GM12878 (cell line): ENCODE measurements around the gene PIR. TPM values are rescaled to one million over a fixed set of nuclear protein-coding genes. Genes with fewer than 3 reads are reported as not detected.

Experiments
- ATAC-seq: fragments of 200-7000 bp; cut with Tn5 transposase; 3 replicates; pipeline ENCODE4 v1.9.1; 2020; ENCODE audit warnings: mild to moderate bottlenecking, moderate library complexity
- BruUV-seq: library from RNA; stranded (reverse); fragments of 400-500 nt; replicated peaks from 2 replicates; lab custom pipeline; 2021; lab: Mats Ljungman, UMichigan
- CTCF ChIA-PET: fragments of 300-600 bp; sonication (Branson Sonifier 250); formaldehyde crosslinking; extraction: SDS; loops from one replicate; lab custom pipeline; 2021; ENCODE audit warnings: inconsistent platforms; lab: Yijun Ruan, JAX
- POLR2A ChIA-PET: fragments of 350-600 bp; formaldehyde crosslinking; extraction: SDS; loops from one replicate; lab custom pipeline; 2021; ENCODE audit warnings: inconsistent platforms; lab: Charles Lee
- RAD21 ChIA-PET: fragments of 300-600 bp; sonication (Branson Sonifier 250); formaldehyde crosslinking; loops from one replicate; lab custom pipeline; 2023; ENCODE audit warnings: antibody characterized with exemption; ENCODE audit not compliant: unreplicated experiment; lab: Charles Lee
- SMC1A ChIA-PET: fragments of 300-600 bp; sonication (Branson Sonifier 250); formaldehyde crosslinking; loops from one replicate; lab custom pipeline; 2023; ENCODE audit not compliant: unreplicated experiment, uncharacterized antibody; lab: Charles Lee
- DNase-seq: peaks from one replicate; pipeline ENCODE4 v3.0.0-alpha.2; 2011; ENCODE audit warnings: low read depth, low spot score
- FAIRE-seq: peaks from 3 replicates; lab custom pipeline; 2011; peaks lifted over from hg19 to GRCh38; lab: Jason Lieb, UNC
- H2AFZ ChIP-seq: 2 replicates; pipeline ENCODE4 v1.6.0; 2011; ENCODE audit warnings: low read depth, low read length, control low read depth; ENCODE audit not compliant: control insufficient read depth
- H3K27ac ChIP-seq: 2 replicates; pipeline ENCODE4 v1.5.1; 2011; ENCODE audit warnings: control low read depth; ENCODE audit not compliant: control insufficient read depth, insufficient read depth
- H3K27me3 ChIP-seq, 2 experiments: replicated peaks in 1 of 2; 2 replicates each; pipeline versions ENCODE4 v1.6.0 to v1.6.1; 2011; ENCODE audit warnings: low read length in 1 of 2; ENCODE audit not compliant: control insufficient read depth in 2 of 2, insufficient read depth in 2 of 2
- H3K36me3 ChIP-seq, 2 experiments: 2 replicates each; pipeline ENCODE4 v1.5.1; 2011; ENCODE audit warnings: low read length in 1 of 2; ENCODE audit not compliant: control insufficient read depth in 2 of 2, insufficient read depth in 2 of 2
- H3K4me1 ChIP-seq: 2 replicates; pipeline ENCODE4 v1.6.1; 2011; ENCODE audit warnings: mild to moderate bottlenecking, low read length, moderate library complexity, mixed read lengths; ENCODE audit not compliant: control insufficient read depth, insufficient read depth
- H3K4me2 ChIP-seq: 2 replicates; pipeline ENCODE4 v1.6.0; 2011; ENCODE audit warnings: control low read depth; ENCODE audit not compliant: control insufficient read depth, insufficient read depth
- H3K4me3 ChIP-seq: fragments of 200-600 bp; sonication (generic); 2 replicates; pipeline ENCODE4 v1.5.1; 2016
- H3K79me2 ChIP-seq: 2 replicates; pipeline ENCODE4 v1.6.0; 2011; ENCODE audit warnings: low read length; ENCODE audit not compliant: control insufficient read depth, insufficient read depth
- H3K9ac ChIP-seq: 2 replicates; pipeline ENCODE4 v1.8.0; 2011; ENCODE audit warnings: low read length, control low read depth, mixed read lengths; ENCODE audit not compliant: control insufficient read depth, insufficient read depth
- H3K9me3 ChIP-seq: replicated peaks from 3 replicates; pipeline ENCODE4 v1.5.1; 2011; ENCODE audit warnings: mild to moderate bottlenecking, low read length; ENCODE audit not compliant: control insufficient read depth, insufficient read depth
- H4K20me1 ChIP-seq: 2 replicates; pipeline ENCODE4 v1.6.0; 2011; ENCODE audit not compliant: control insufficient read depth, insufficient read depth
- BCL11A ChIP-seq: IDR thresholded peaks from 2 replicates; pipeline ENCODE4 v1.6.1; 2011; ENCODE audit warnings: low read depth, low read length
- ESRRA ChIP-seq: IDR thresholded peaks from 2 replicates; pipeline ENCODE4 v1.6.1; 2012; ENCODE audit warnings: mild to moderate bottlenecking, low read length, improper control_type of control experiment
- ETV6 ChIP-seq, 2 experiments: fragments of 450-650 bp in 1 of 2; IDR thresholded peaks in 1 of 2; conservative IDR thresholded peaks in 1 of 2; 2 replicates each; pipeline ENCODE4 v1.6.1; 2014; ENCODE audit warnings: antibody characterized with exemption in 1 of 2, borderline replicate concordance in 1 of 2, low read depth in 1 of 2, mild to moderate bottlenecking in 1 of 2, moderate library complexity in 1 of 2
- IRF3 ChIP-seq: fragments of 450-650 bp; IDR thresholded peaks from 2 replicates; pipeline ENCODE4 v1.6.1; 2014; ENCODE audit warnings: mild to moderate bottlenecking
- KDM1A ChIP-seq: fragments of 200-600 bp; sonication (generic); IDR thresholded peaks from 2 replicates; pipeline ENCODE4 v1.6.1; 2016; ENCODE audit warnings: borderline replicate concordance
- MLLT1 ChIP-seq: fragments of 450-650 bp; IDR thresholded peaks from 2 replicates; pipeline ENCODE4 v1.6.1; 2016; ENCODE audit warnings: mild to moderate bottlenecking
- NFYB ChIP-seq: IDR thresholded peaks from 2 replicates; pipeline ENCODE4 v1.6.1; 2011; ENCODE audit warnings: low read depth, mild to moderate bottlenecking, low read length, improper control_type of control experiment, moderate library complexity; ENCODE audit not compliant: insufficient read depth
- PAX5 ChIP-seq: IDR thresholded peaks from 2 replicates; pipeline ENCODE4 v1.6.1; 2011; ENCODE audit warnings: low read depth, low read length, borderline replicate concordance
- SIN3A ChIP-seq: IDR thresholded peaks from 2 replicates; pipeline ENCODE4 v1.6.1; 2012; ENCODE audit warnings: low read depth, low read length, improper control_type of control experiment
- TARDBP ChIP-seq: IDR thresholded peaks from 2 replicates; pipeline ENCODE4 v1.6.1; 2016; ENCODE audit warnings: borderline replicate concordance
- YY1 ChIP-seq: IDR thresholded peaks from 2 replicates; pipeline ENCODE4 v1.6.1; 2011; ENCODE audit warnings: low read depth, mild to moderate bottlenecking, low read length
- ZBED1 ChIP-seq: IDR thresholded peaks from 2 replicates; pipeline ENCODE4 v1.6.1; 2016; ENCODE audit warnings: borderline replicate concordance
- ZBTB4 ChIP-seq: fragments of 450-650 bp; formaldehyde crosslinking; IDR thresholded peaks from 2 replicates; pipeline ENCODE4 v1.4.0; 2022; ENCODE audit warnings: mild to moderate bottlenecking, moderate library complexity
- WGBS: methylation state at CpG from one replicate; pipeline ENCODE4 v1.1.6; 2016; ENCODE audit warnings: low lambda C conversion rate; ENCODE audit not compliant: insufficient replicate concordance, insufficient coverage; ENCODE audit errors: missing lambda C conversion rate; 5-methylcytosine and 5-hydroxymethylcytosine counted together
- in situ Hi-C: fragments of 300-500 bp; cut with MboI; formaldehyde crosslinking; loops from 9 replicates; pipeline ENCODE4 v1.14.3; 2018; ENCODE audit warnings: mixed read lengths
- intact Hi-C: fragments of 100-400 bp; cut with micrococcal nuclease; formaldehyde crosslinking; loops from one replicate; pipeline ENCODE4 v1.14.2; 2022; ENCODE audit not compliant: unreplicated experiment
- polyA plus RNA-seq, 11 experiments: library from polyadenylated mRNA; depleted of rRNA in 4 of 11; unstranded in 6 of 11; stranded (reverse) in 5 of 11; fragments of >200 nt; fragmentation: Nextera tagmentation in 4 of 11; fragmentation: Illumina TruSeq in 1 of 11; extraction: Ambion mirVana in 4 of 11; extraction: Trizol in 1 of 11; gene quantifications; 1 replicate in 1 of 11; 2 replicates in 10 of 11; pipeline versions ENCODE4 v1.2.1 to v1.2.3, GENCODE V29; 2011 to 2016; ENCODE audit warnings: inconsistent platforms in 2 of 11, missing spikeins in 2 of 11, low read depth in 1 of 11
- total RNA-seq, 4 experiments: library from RNA; depleted of rRNA in 3 of 4; stranded (reverse); fragments of >200 nt in 3 of 4; fragmentation: Illumina TruSeq in 1 of 4; extraction: Trizol in 1 of 4; gene quantifications; 2 replicates each; pipeline versions ENCODE4 v1.2.1 to v1.2.3, GENCODE V29; 2013 to 2021

The PIR gene
- total and polyA plus RNA-seq, 10 of the 15 experiments (the other 5 are each of a cell fraction or from before 2014, with no cell fraction given), result 3.8 to 16.5 (median 7.3) TPM

- TF ChIP-seq BCL11A (no peak), NFYB (no peak), MLLT1 (no peak), YY1 (no peak), SIN3A (no peak)
- TF ChIP-seq, all 136 proteins: peak for 0
Observed at GRCh38 chrX:15492469-15492868, 664 bp downstream of the PIR start (continued).

- ChIA-PET POLR2A (no interaction called here), SMC1A (interaction anchor here (0.6 kb wide), 1 partner anchor 1163 kb away, joined by 3 read pairs; no protein-coding TSS in a partner anchor), RAD21 (no interaction called here), CTCF (interaction anchor here (0.6 to 2.1 kb wide), 2 partner anchors 12 to 137 kb away, joined by 3 to 5 read pairs; no protein-coding TSS in a partner anchor)
- no peak overlapping the region for H2AFZ ChIP-seq
- ATAC-seq (no peak), DNase-seq (no peak), FAIRE-seq (no peak)
- no peak overlapping the region for H3K4me3 ChIP-seq
- intact Hi-C loops (no loop called here), in situ Hi-C loops (no loop called here)
- H3K36me3 ChIP-seq, result no peaks in the 10 kb centered on the region
- no peak overlapping the region for H3K9ac ChIP-seq
- no peak overlapping the region for H3K27ac ChIP-seq
- no peaks in the 10 kb centered on the region; the same call in 2 of the 3 replicates for H3K9me3 ChIP-seq
- no peaks in the 10 kb centered on the region for H3K79me2 ChIP-seq
- H4K20me1 ChIP-seq, result no peaks in the 10 kb centered on the region
- H3K27me3 ChIP-seq, result no peaks in the 10 kb centered on the region
- 70% methylated on average over 2 of the region's 2 CpGs for WGBS
- BruUV-seq, result no TSS peak
- H3K4me2 ChIP-seq, result no peak overlapping the region
- TF ChIP-seq ESRRA, result no peak
- TF ChIP-seq ETV6 (conservative IDR thresholded peaks at IDR 0.05 in 1 of 2, IDR thresholded peaks at IDR 0.05 in 1 of 2; ENCODE audit: borderline replicate concordance in 1 of 2, low read depth in 1 of 2), result no peak
- TF ChIP-seq KDM1A, result no peak
- TF ChIP-seq IRF3, result no peak
- TF ChIP-seq ZBTB4, result no peak
- no peak for TF ChIP-seq PAX5
- TF ChIP-seq ZBED1, result no peak
- TF ChIP-seq TARDBP, result no peak
- no peaks in the 10 kb centered on the region for H3K4me1 ChIP-seq
Observed at GRCh38 chrX:15483891-15484290, 9.2 kb downstream of the PIR start.
